IPS-20b (cell line): ENCODE data around the gene SLC12A7.
"Not testable (repeated sequence)": the region's sequence is repeated elsewhere in the genome, so short reads cannot be mapped to it uniquely, and the experiment has no call there.

Source experiments
- H3K27ac ChIP-seq: one replicate; pipeline ENCODE4 v1.5.1; 2013; ENCODE audit warnings: low read length
- H3K27me3 ChIP-seq: 2 replicates; pipeline ENCODE4 v1.6.1; 2013; ENCODE audit warnings: mild to moderate bottlenecking, low read length, inconsistent platforms; ENCODE audit not compliant: insufficient read depth
- H3K36me3 ChIP-seq: 2 replicates; pipeline ENCODE4 v1.6.1; 2013; ENCODE audit warnings: low read depth, mild to moderate bottlenecking, inconsistent platforms, low read length, moderate library complexity; ENCODE audit not compliant: insufficient read depth
- H3K4me1 ChIP-seq: 2 replicates; pipeline ENCODE4 v1.6.1; 2013; ENCODE audit warnings: mild to moderate bottlenecking, control low read depth, inconsistent platforms, low read length, moderate library complexity; ENCODE audit not compliant: insufficient read depth
- H3K4me3 ChIP-seq: 2 replicates; pipeline ENCODE4 v1.5.1; 2013; ENCODE audit warnings: mild to moderate bottlenecking, low read length, inconsistent platforms
- H3K9ac ChIP-seq: 2 replicates; pipeline ENCODE4 v1.6.1; 2013; ENCODE audit warnings: low read depth, mild to moderate bottlenecking, inconsistent platforms, low read length, moderate library complexity
- H3K9me3 ChIP-seq: 2 replicates; pipeline ENCODE4 v1.6.1; 2013; ENCODE audit warnings: mild to moderate bottlenecking, low read depth, low read length, inconsistent platforms; ENCODE audit not compliant: insufficient read depth

The SLC12A7 gene

GRCh38 chr5:1067141-1068121 is 44.4 kb downstream of the SLC12A7 start:
- H3K9ac ChIP-seq, result no peak overlapping the region
- no peaks in the 10 kb centered on the region for H3K27me3 ChIP-seq
- 0 out of 2 replicates have a peak, but pooled peaks cover 12% of the 10 kb centered on the region for H3K36me3 ChIP-seq
- no peaks in the 10 kb centered on the region for H3K4me1 ChIP-seq
- H3K27ac ChIP-seq, result no peak overlapping the region
- no peak overlapping the region for H3K4me3 ChIP-seq
- no peaks in the 10 kb centered on the region for H3K9me3 ChIP-seq

GRCh38 chr5:1066676-1067075 is 45.2 kb downstream of the SLC12A7 start:
- no peak overlapping the region for H3K4me3 ChIP-seq
- H3K36me3 ChIP-seq, result peaks cover 12% of the 10 kb centered on the region; the same call in 1 of the 2 replicates
- no peaks in the 10 kb centered on the region for H3K27me3 ChIP-seq
- no peak overlapping the region for H3K27ac ChIP-seq
- no peaks in the 10 kb centered on the region for H3K4me1 ChIP-seq
- H3K9me3 ChIP-seq, result no peaks in the 10 kb centered on the region
- no peak overlapping the region for H3K9ac ChIP-seq

GRCh38 chr5:1065891-1066650 is 45.8 kb downstream of the SLC12A7 start:
- Histone ChIP-seq H3K27ac (no peak overlapping the region), H3K9ac (no peak overlapping the region), H3K4me3 (no peak overlapping the region), H3K27me3 (no peaks in the 10 kb centered on the region), H3K4me1 (no peaks in the 10 kb centered on the region), H3K9me3 (no peaks in the 10 kb centered on the region), H3K36me3 (peaks cover 12% of the 10 kb centered on the region; the same call in 1 of the 2 replicates)

- Histone ChIP-seq H3K27ac (no peak overlapping the region), H3K36me3 (peaks cover 13% of the 10 kb centered on the region; the same call in 1 of the 2 replicates), H3K9ac (no peak overlapping the region), H3K9me3 (no peaks in the 10 kb centered on the region), H3K4me1 (no peaks in the 10 kb centered on the region), H3K27me3 (no peaks in the 10 kb centered on the region), H3K4me3 (no peak overlapping the region)
These were observed 46.6 kb downstream of the SLC12A7 start for GRCh38 chr5:1065143-1065750.

- Histone ChIP-seq H3K4me3 (no peak overlapping the region), H3K36me3 (peaks cover 19% of the 10 kb centered on the region; the same call in 1 of the 2 replicates), H3K9me3 (no peaks in the 10 kb centered on the region), H3K27ac (no peak overlapping the region), H3K9ac (no peak overlapping the region), H3K4me1 (no peaks in the 10 kb centered on the region), H3K27me3 (no peaks in the 10 kb centered on the region)
These were observed 47.3 kb downstream of the SLC12A7 start for GRCh38 chr5:1064383-1065142.

GRCh38 chr5:1063661-1064382 is 48.0 kb downstream of the SLC12A7 start:
- Histone ChIP-seq H3K4me1 (no peaks in the 10 kb centered on the region), H3K9me3 (no peaks in the 10 kb centered on the region), H3K4me3 (no peak overlapping the region), H3K27ac (no peak overlapping the region), H3K36me3 (peaks cover 25% of the 10 kb centered on the region; the same call in 1 of the 2 replicates), H3K9ac (no peak overlapping the region), H3K27me3 (no peaks in the 10 kb centered on the region)

GRCh38 chr5:1062761-1063568 is 48.9 kb downstream of the SLC12A7 start:
- Histone ChIP-seq H3K27ac (no peak overlapping the region), H3K36me3 (peaks cover 25% of the 10 kb centered on the region; the same call in 1 of the 2 replicates), H3K4me1 (no peaks in the 10 kb centered on the region), H3K9ac (no peak overlapping the region), H3K27me3 (no peaks in the 10 kb centered on the region), H3K4me3 (no peak overlapping the region), H3K9me3 (no peaks in the 10 kb centered on the region)

- H3K9me3 ChIP-seq, result no peaks in the 10 kb centered on the region
- no peaks in the 10 kb centered on the region for H3K4me1 ChIP-seq
- no peak overlapping the region for H3K9ac ChIP-seq
- H3K4me3 ChIP-seq, result no peak overlapping the region
- H3K27me3 ChIP-seq, result no peaks in the 10 kb centered on the region
- no peak overlapping the region for H3K27ac ChIP-seq
- H3K36me3 ChIP-seq, result peaks cover 33% of the 10 kb centered on the region; the same call in 1 of the 2 replicates
These were observed 49.9 kb downstream of the SLC12A7 start for GRCh38 chr5:1061916-1062315.

- H3K4me3 ChIP-seq, H3K4me1 ChIP-seq, H3K9me3 ChIP-seq, H3K9ac ChIP-seq, H3K27ac ChIP-seq, H3K27me3 ChIP-seq: not testable (repeated sequence)
- H3K36me3 ChIP-seq, result peaks cover 38% of the 10 kb centered on the region; the same call in 1 of the 2 replicates
These were observed 50.6 kb downstream of the SLC12A7 start for GRCh38 chr5:1061292-1061691.

- no peaks in the 10 kb centered on the region for H3K27me3 ChIP-seq
- no peaks in the 10 kb centered on the region for H3K9me3 ChIP-seq
- no peak overlapping the region for H3K4me3 ChIP-seq
- no peak overlapping the region for H3K27ac ChIP-seq
- peaks cover 39% of the 10 kb centered on the region for H3K36me3 ChIP-seq
- no peak overlapping the region for H3K9ac ChIP-seq
- H3K4me1 ChIP-seq, result no peaks in the 10 kb centered on the region
These were observed 51.3 kb downstream of the SLC12A7 start for GRCh38 chr5:1060535-1060981.
